ENCODE measurements around the gene RFX7. TPM values are rescaled to one million over a fixed set of nuclear protein-coding genes. Genes with fewer than 3 reads are reported as not detected.

Gene RFX7
- total RNA-seq, 1 donor from 2014 or later = 36.3 TPM

DNA sequence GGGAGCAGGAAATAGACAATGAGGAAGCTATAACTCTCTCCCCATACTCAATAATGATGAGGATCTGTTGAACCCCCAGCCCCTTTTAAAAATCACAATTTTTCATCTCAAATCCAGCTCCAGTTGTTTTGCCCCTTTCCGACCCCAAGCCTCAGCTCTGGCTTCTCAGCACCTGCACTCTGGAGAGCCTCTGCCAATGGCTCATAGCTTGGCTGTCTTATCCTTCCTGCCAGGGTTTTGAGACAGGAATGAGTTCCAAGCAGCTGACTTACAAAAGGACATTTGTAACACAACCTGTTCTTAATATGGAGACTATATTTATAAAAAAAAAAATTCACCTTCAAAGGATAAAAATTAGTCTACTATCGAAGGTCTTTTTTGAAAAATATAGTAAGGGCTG lies 144.4 kb downstream of the RFX7 start:
- Mint-ChIP-seq H3K9me3 (peaks cover 5% of the 10 kb centered on the region), H3K4me1 (peaks cover 2% of the 10 kb centered on the region), H3K4me3 (no peak overlapping the region), H3K27me3 (no peaks in the 10 kb centered on the region), H3K27ac (no peak overlapping the region), H3K36me3 (ENCODE audit: low read depth) (peaks cover 51% of the 10 kb centered on the region)
- intact Hi-C loops (cut with micrococcal nuclease) = no loop called here
- no peak for DNase-seq

- DNase-seq = no peak
- Mint-ChIP-seq H3K4me3 (no peak overlapping the region), H3K9me3 (peaks cover 11% of the 10 kb centered on the region), H3K36me3 (ENCODE audit: low read depth) (peaks cover 58% of the 10 kb centered on the region), H3K27ac (no peak overlapping the region), H3K4me1 (peaks cover 2% of the 10 kb centered on the region), H3K27me3 (no peaks in the 10 kb centered on the region)
- intact Hi-C loops (cut with micrococcal nuclease) = no loop called here
Observed at GRCh38 chr15:56098195-56098863, 145.3 kb downstream of the RFX7 start.

DNA sequence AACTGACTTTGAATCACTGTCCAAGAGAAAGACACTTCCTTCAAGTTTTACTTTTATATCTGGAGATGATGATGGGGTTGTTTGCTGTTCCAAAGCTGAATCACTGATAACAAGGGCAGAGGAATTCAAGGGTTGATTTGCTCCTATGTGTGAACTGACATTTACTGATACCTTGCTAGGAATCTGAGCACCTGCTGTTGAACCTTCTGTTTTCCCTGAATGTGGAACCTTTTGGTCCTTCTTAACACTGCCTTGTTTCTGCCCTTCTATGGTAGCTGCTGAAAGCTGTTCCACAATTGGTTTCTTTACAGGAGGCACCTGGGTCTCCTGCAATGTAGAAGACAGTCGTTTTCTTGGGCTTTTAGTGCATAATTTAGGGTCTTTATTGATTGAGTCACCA lies 148.3 kb downstream of the RFX7 start:
- intact Hi-C loops (cut with micrococcal nuclease) = no loop called here
- peaks cover 56% of the 10 kb centered on the region for H3K36me3 Mint-ChIP-seq (ENCODE audit: low read depth)

DNA sequence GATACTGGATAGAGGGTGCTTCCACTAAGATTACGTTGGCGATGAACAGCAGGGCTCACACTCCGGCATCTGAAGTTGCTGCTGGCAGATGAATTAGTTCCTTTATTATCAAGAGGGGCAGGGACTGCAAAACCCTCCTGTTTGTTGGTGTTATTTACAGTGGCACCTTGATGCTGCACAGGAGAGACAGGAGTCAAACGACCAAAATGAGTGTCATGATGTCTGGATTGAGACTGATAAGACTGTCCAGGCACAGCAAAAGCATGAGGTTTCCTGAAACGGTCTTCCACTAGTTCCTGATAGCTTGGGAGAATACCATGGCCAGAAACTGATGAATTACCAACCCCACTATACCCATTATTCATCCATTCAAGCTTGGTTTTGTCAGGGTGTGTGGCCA lies 149.5 kb downstream of the RFX7 start:
- Mint-ChIP-seq H3K9me3 (peaks cover 14% of the 10 kb centered on the region), H3K36me3 (ENCODE audit: low read depth) (peaks cover 56% of the 10 kb centered on the region), H3K4me3 (no peak overlapping the region), H3K4me1 (peaks cover 6% of the 10 kb centered on the region), H3K27me3 (no peaks in the 10 kb centered on the region), H3K27ac (no peak overlapping the region)
- no peak for DNase-seq
- intact Hi-C loops (cut with micrococcal nuclease) = no loop called here

More for the DNA sequence above, 148.3 kb downstream of the RFX7 start:
- peaks cover 11% of the 10 kb centered on the region for H3K9me3 Mint-ChIP-seq
- DNase-seq = no peak
- no peak overlapping the region for H3K27ac Mint-ChIP-seq
- peaks cover 3% of the 10 kb centered on the region for H3K4me1 Mint-ChIP-seq
- no peaks in the 10 kb centered on the region for H3K27me3 Mint-ChIP-seq
- H3K4me3 Mint-ChIP-seq = no peak overlapping the region

DNA sequence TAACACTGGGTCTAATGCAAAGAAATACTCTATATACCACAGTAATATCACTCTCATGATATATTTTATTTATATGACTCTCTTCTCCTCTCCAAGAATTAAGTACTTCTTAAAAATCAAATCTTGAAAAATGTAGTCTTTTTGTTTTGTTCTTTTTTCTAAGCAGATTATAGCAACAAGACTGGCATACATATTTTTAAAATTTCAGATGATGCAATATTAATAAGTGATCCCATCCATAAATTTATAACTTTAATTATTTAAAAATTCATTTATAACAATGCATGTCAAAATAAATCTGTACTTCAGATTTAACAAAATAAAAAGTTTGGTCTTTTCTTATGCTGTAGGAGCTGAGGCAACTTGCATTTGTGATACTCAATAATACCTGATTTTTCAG lies 155.3 kb downstream of the RFX7 start:
- Mint-ChIP-seq H3K27ac (no peak overlapping the region), H3K4me1 (peaks cover 9% of the 10 kb centered on the region), H3K36me3 (ENCODE audit: low read depth) (peaks cover 16% of the 10 kb centered on the region), H3K4me3 (no peak overlapping the region), H3K9me3 (peaks cover 7% of the 10 kb centered on the region), H3K27me3 (no peaks in the 10 kb centered on the region)
- intact Hi-C loops (cut with micrococcal nuclease) = no loop called here
- DNase-seq = no peak

DNA sequence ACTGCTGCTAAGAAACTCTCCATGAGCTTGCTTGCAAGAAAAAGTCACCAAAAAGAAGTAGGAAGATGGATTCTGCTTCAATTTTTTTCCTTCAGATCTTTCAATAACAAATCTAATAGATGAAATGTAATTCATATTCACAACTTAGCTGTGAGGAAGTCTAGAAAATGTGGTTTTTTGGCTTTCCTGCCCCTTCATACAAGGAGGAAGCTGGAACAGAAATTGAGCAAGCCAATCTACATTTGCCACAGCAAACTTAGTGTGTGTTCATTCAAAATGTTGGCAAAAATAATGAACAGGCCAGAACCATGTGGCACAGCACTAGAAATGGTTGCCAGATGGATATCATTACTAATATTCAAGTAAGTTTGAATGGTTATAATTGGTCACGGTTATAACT lies 157.1 kb downstream of the RFX7 start:
- Mint-ChIP-seq H3K4me1 (peaks cover 7% of the 10 kb centered on the region), H3K36me3 (ENCODE audit: low read depth) (peaks cover 7% of the 10 kb centered on the region), H3K27me3 (no peaks in the 10 kb centered on the region), H3K27ac (no peak overlapping the region), H3K9me3 (peaks cover 6% of the 10 kb centered on the region), H3K4me3 (no peak overlapping the region)
- intact Hi-C loops (cut with micrococcal nuclease) = no loop called here
- DNase-seq = no peak

GRCh38 chr15:56082263-56082761 lies 161.4 kb downstream of the RFX7 start:
- H3K9me3 Mint-ChIP-seq = peaks cover 3% of the 10 kb centered on the region
- no peak overlapping the region for H3K27ac Mint-ChIP-seq
- peaks cover 3% of the 10 kb centered on the region for H3K4me1 Mint-ChIP-seq
- intact Hi-C loops (cut with micrococcal nuclease) = no loop called here
- no peaks in the 10 kb centered on the region for H3K36me3 Mint-ChIP-seq (ENCODE audit: low read depth)
- H3K27me3 Mint-ChIP-seq = peaks cover 11% of the 10 kb centered on the region
- peak; percentile 8 for DNase-seq
- H3K4me3 Mint-ChIP-seq = no peak overlapping the region

DNA sequence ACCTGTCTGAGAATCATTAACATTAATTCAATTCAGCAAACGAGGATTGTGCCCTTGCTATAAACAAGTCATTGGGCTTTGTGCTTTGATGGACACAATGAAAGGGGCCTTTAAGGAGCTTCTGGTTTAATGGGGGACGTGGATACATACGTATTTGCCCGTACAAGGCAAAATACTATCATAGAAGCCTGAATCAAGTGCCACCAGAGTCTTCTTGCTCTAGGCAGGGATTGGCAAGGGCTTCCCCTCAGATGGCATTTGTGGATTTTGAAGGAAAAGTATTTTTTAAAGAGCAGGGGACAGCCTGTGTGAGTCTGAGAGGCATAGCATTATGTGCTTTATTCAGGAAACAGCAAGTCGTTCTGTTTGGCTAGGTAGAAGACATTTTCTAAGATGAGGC lies 166.6 kb downstream of the RFX7 start:
- H3K27me3 Mint-ChIP-seq = peaks cover 15% of the 10 kb centered on the region
- intact Hi-C loops (cut with micrococcal nuclease) = no loop called here
- H3K36me3 Mint-ChIP-seq (ENCODE audit: low read depth) = no peaks in the 10 kb centered on the region
- DNase-seq = no peak
- no peak overlapping the region for H3K4me3 Mint-ChIP-seq
- no peaks in the 10 kb centered on the region for H3K4me1 Mint-ChIP-seq
- no peak overlapping the region for H3K27ac Mint-ChIP-seq
- H3K9me3 Mint-ChIP-seq = peaks cover 3% of the 10 kb centered on the region

GRCh38 chr15:56076640-56077039 lies 167.0 kb downstream of the RFX7 start:
- Mint-ChIP-seq H3K27me3 (peaks cover 15% of the 10 kb centered on the region), H3K27ac (no peak overlapping the region), H3K4me1 (no peaks in the 10 kb centered on the region), H3K9me3 (peaks cover 6% of the 10 kb centered on the region), H3K36me3 (ENCODE audit: low read depth) (no peaks in the 10 kb centered on the region), H3K4me3 (no peak overlapping the region)
- DNase-seq = no peak
- intact Hi-C loops (cut with micrococcal nuclease) = no loop called here

- intact Hi-C loops (cut with micrococcal nuclease) = no loop called here
- no peak for DNase-seq
- no peaks in the 10 kb centered on the region for H3K36me3 Mint-ChIP-seq (ENCODE audit: low read depth)
- no peak overlapping the region for H3K4me3 Mint-ChIP-seq
- peaks cover 13% of the 10 kb centered on the region for H3K27me3 Mint-ChIP-seq
- no peak overlapping the region for H3K27ac Mint-ChIP-seq
- no peaks in the 10 kb centered on the region for H3K4me1 Mint-ChIP-seq
- H3K9me3 Mint-ChIP-seq = peaks cover 6% of the 10 kb centered on the region
Observed at GRCh38 chr15:56074481-56075265, 169.0 kb downstream of the RFX7 start.

DNA sequence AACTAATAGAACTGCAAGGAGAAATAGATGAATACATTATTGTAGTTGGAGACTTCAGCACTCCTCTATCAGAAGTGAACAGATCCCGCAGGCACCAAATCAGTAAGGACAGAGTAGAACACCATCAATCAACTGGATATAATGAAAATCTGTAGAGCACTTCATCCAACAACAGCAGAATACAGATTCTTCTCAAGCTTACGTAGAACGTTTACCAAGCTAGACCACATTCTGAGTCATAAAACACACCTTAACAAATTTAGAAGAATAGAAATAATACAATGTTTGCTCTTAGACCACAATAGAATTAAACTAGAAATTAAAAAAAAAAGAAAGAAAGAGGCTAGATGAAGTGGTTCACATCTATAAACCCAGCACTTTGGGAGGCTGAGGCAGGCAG lies 179.5 kb downstream of the RFX7 start:
- H3K9me3 Mint-ChIP-seq = peaks cover 3% of the 10 kb centered on the region
- H3K27ac Mint-ChIP-seq = no peak overlapping the region
- intact Hi-C loops (cut with micrococcal nuclease) = no loop called here
- no peak for DNase-seq
- peaks cover 14% of the 10 kb centered on the region for H3K27me3 Mint-ChIP-seq
- no peaks in the 10 kb centered on the region for H3K36me3 Mint-ChIP-seq (ENCODE audit: low read depth)
- H3K4me1 Mint-ChIP-seq = no peaks in the 10 kb centered on the region
- no peak overlapping the region for H3K4me3 Mint-ChIP-seq

DNA sequence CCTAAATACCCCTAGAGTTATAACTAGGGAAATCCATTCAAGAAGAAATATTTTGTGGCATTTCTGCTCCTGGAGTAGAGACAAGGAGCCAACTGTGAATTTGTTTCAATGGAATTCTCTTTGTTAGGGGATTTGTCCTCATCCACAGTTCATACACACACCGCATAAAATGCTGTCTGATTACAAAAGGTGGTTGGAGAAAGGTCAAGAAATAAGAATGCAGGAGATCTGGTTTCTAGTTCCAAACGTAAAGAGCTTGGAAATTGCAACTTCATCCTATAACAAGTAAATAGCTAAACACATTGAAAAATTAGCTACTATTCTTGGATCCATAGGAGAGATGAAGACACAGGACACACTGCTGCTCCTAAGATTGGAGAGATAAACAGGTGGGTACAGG lies 184.0 kb downstream of the RFX7 start:
- no peaks in the 10 kb centered on the region for H3K9me3 Mint-ChIP-seq
- peaks cover 14% of the 10 kb centered on the region for H3K27me3 Mint-ChIP-seq
- intact Hi-C loops (cut with micrococcal nuclease) = no loop called here
- H3K4me1 Mint-ChIP-seq = no peaks in the 10 kb centered on the region
- no peak overlapping the region for H3K27ac Mint-ChIP-seq
- no peak for DNase-seq
- no peaks in the 10 kb centered on the region for H3K36me3 Mint-ChIP-seq (ENCODE audit: low read depth)
- H3K4me3 Mint-ChIP-seq = no peak overlapping the region

DNA sequence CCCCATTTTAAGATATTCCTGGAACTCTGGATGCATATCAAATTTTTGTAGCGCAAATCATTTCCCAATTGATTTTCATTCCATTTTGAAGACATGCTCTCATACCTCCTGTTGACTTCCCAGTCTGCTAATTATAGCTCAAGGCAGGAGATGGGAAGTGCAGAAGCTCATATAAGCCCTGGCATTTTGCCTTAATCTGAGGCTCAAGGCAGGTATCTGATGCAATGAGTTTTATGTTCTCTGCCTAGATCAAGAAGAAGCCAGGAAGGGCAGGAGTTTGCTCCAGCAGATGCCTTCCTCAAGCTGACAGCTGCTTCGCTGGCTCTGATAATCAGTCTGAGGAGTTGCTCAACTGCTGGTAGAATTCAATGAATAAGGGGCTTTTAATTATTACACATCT lies 184.7 kb downstream of the RFX7 start:
- Mint-ChIP-seq H3K4me3 (no peak overlapping the region), H3K36me3 (ENCODE audit: low read depth) (no peaks in the 10 kb centered on the region), H3K27ac (no peak overlapping the region), H3K27me3 (peaks cover 11% of the 10 kb centered on the region), H3K9me3 (no peaks in the 10 kb centered on the region), H3K4me1 (no peaks in the 10 kb centered on the region)
- intact Hi-C loops (cut with micrococcal nuclease) = no loop called here
- no peak for DNase-seq

GRCh38 chr15:56056626-56057025 lies 187.1 kb downstream of the RFX7 start:
- no peak overlapping the region for H3K27ac Mint-ChIP-seq
- intact Hi-C loops (cut with micrococcal nuclease) = no loop called here
- H3K9me3 Mint-ChIP-seq = no peaks in the 10 kb centered on the region

More at GRCh38 chr15:56056626-56057025, 187.1 kb downstream of the RFX7 start:
- H3K4me3 Mint-ChIP-seq = no peak overlapping the region
- H3K4me1 Mint-ChIP-seq = peaks cover 3% of the 10 kb centered on the region
- peaks cover 4% of the 10 kb centered on the region for H3K27me3 Mint-ChIP-seq
- DNase-seq = no peak
- no peaks in the 10 kb centered on the region for H3K36me3 Mint-ChIP-seq (ENCODE audit: low read depth)
